HepG2 (cell line): ENCODE measurements around the gene MAPK11. TPM values are rescaled to one million over a fixed set of nuclear protein-coding genes. Genes with fewer than 3 reads are reported as not detected.

Source experiments
- BRCA1 ChIP-seq: sonication (generic); formaldehyde crosslinking; IDR thresholded peaks from 2 replicates; pipeline ENCODE4 v1.4.0; 2020; ENCODE audit warnings: missing genetic modification reagents
- EHMT2 ChIP-seq: fragments of 200-600 bp; sonication (generic); IDR thresholded peaks from 2 replicates; pipeline ENCODE4 v1.7.0; 2017; ENCODE audit warnings: antibody characterized with exemption, low read depth, low read length, borderline replicate concordance
- ELF1 ChIP-seq: sonication (generic); formaldehyde crosslinking; IDR thresholded peaks from 2 replicates; pipeline ENCODE4 v1.4.0; 2020; ENCODE audit warnings: missing genetic modification reagents
- ETV6 ChIP-seq: sonication (generic); formaldehyde crosslinking; conservative IDR thresholded peaks from 2 replicates; pipeline ENCODE4 v1.4.0; 2020; ENCODE audit warnings: missing genetic modification reagents
- FOSL2 ChIP-seq: sonication (generic); formaldehyde crosslinking; IDR thresholded peaks from 2 replicates; pipeline ENCODE4 v1.4.0; 2020; ENCODE audit warnings: missing genetic modification reagents
- GATA4 ChIP-seq: sonication (generic); IDR thresholded peaks from 2 replicates; pipeline ENCODE4 v1.6.1; 2016; ENCODE audit warnings: antibody characterized with exemption, low read depth, borderline replicate concordance
- KLF15 ChIP-seq: sonication (generic); formaldehyde crosslinking; IDR thresholded peaks from 2 replicates; pipeline ENCODE4 v1.8.1; 2023; ENCODE audit warnings: borderline replicate concordance, mild to moderate bottlenecking, inconsistent platforms, missing genetic modification reagents, mixed read lengths
- MED8 ChIP-seq: sonication (generic); formaldehyde crosslinking; IDR thresholded peaks from 2 replicates; pipeline ENCODE4 v1.8.1; 2023; ENCODE audit warnings: mild to moderate bottlenecking, missing genetic modification reagents; ENCODE audit not compliant: insufficient replicate concordance
- PREB ChIP-seq: sonication (generic); formaldehyde crosslinking; IDR thresholded peaks from 2 replicates; pipeline ENCODE4 v1.4.0; 2020; ENCODE audit warnings: missing genetic modification reagents
- SMARCE1 ChIP-seq: fragments of 450-650 bp; IDR thresholded peaks from 2 replicates; pipeline ENCODE4 v1.6.1; 2017; ENCODE audit warnings: borderline replicate concordance
- TOPORS ChIP-seq: sonication (generic); formaldehyde crosslinking; IDR thresholded peaks from 2 replicates; pipeline ENCODE4 v1.8.0; 2023; ENCODE audit warnings: mild to moderate bottlenecking, missing genetic modification reagents
- U2AF1 ChIP-seq: fragments of 200-400 bp; formaldehyde crosslinking; optimal IDR thresholded peaks from 2 replicates; pipeline ENCODE3; 2017; ENCODE audit warnings: mild to moderate bottlenecking, low read depth, low read length
- ZBTB2 ChIP-seq: sonication (generic); formaldehyde crosslinking; IDR thresholded peaks from 2 replicates; pipeline ENCODE4 v1.8.0; 2022; ENCODE audit warnings: low read depth, missing genetic modification reagents
- ZKSCAN8 ChIP-seq: IDR thresholded peaks from 2 replicates; pipeline ENCODE4 v1.6.1; 2016; ENCODE audit warnings: borderline replicate concordance, missing genetic modification reagents, missing compliant biosample characterization
- ZNF124 ChIP-seq: sonication (generic); formaldehyde crosslinking; IDR thresholded peaks from 2 replicates; pipeline ENCODE4 v1.4.0; 2020; ENCODE audit warnings: missing genetic modification reagents
- ZNF577 ChIP-seq: sonication (generic); formaldehyde crosslinking; IDR thresholded peaks from 2 replicates; pipeline ENCODE4 v1.4.0; 2020; ENCODE audit warnings: mild to moderate bottlenecking, low read depth, missing genetic modification reagents, borderline replicate concordance
- ZNF850 ChIP-seq: sonication (generic); formaldehyde crosslinking; conservative IDR thresholded peaks from 2 replicates; pipeline ENCODE4 v1.9.0; 2021; ENCODE audit warnings: mild to moderate bottlenecking, missing genetic modification reagents
- polyA plus RNA-seq, 8 experiments: library from polyadenylated mRNA; depleted of rRNA in 3 of 8; stranded (reverse) in 7 of 8; unstranded in 1 of 8; fragments of >200 nt; fragmentation: Illumina TruSeq in 4 of 8; extraction: Trizol in 4 of 8; gene quantifications; 2 replicates each; pipeline versions ENCODE4 v1.2.1 to v1.2.3, GENCODE V29; 2011 to 2016; ENCODE audit warnings: low read depth in 4 of 8, missing spikeins in 1 of 8, mixed read lengths in 1 of 8; ENCODE audit not compliant: insufficient read depth in 1 of 8
- total RNA-seq, 5 experiments: library from RNA; depleted of rRNA; stranded (reverse); fragments of >200 nt; fragmentation: Illumina TruSeq; extraction: Trizol; gene quantifications; 2 replicates each; pipeline ENCODE4 v1.2.3, GENCODE V29; 2016; ENCODE audit warnings: low read depth in 1 of 5
- TF ChIP-seq, protein P1 (sequence below), 2 experiments: sonication (generic) in 1 of 2; formaldehyde crosslinking in 1 of 2; IDR thresholded peaks; 2 replicates each; pipeline versions ENCODE4 v1.4.0 to v1.6.1; 2016 to 2020; ENCODE audit warnings: borderline replicate concordance in 1 of 2, low read depth in 1 of 2, mild to moderate bottlenecking in 1 of 2, missing genetic modification reagents in 1 of 2
- TF ChIP-seq, protein P2 (sequence below): sonication (generic); formaldehyde crosslinking; IDR thresholded peaks from 2 replicates; pipeline ENCODE4 v1.4.0; 2020; ENCODE audit warnings: mild to moderate bottlenecking, missing genetic modification reagents
- TF ChIP-seq, protein P3 (sequence below): sonication (generic); formaldehyde crosslinking; conservative IDR thresholded peaks from 2 replicates; pipeline ENCODE4 v1.4.0; 2020; ENCODE audit warnings: missing genetic modification reagents

The MAPK11 gene
- total and polyA plus RNA-seq, 2 of the 13 experiments (the other 11 are each of a cell fraction or from before 2014, with no cell fraction given): 0.15 to 0.17 TPM

DNA sequence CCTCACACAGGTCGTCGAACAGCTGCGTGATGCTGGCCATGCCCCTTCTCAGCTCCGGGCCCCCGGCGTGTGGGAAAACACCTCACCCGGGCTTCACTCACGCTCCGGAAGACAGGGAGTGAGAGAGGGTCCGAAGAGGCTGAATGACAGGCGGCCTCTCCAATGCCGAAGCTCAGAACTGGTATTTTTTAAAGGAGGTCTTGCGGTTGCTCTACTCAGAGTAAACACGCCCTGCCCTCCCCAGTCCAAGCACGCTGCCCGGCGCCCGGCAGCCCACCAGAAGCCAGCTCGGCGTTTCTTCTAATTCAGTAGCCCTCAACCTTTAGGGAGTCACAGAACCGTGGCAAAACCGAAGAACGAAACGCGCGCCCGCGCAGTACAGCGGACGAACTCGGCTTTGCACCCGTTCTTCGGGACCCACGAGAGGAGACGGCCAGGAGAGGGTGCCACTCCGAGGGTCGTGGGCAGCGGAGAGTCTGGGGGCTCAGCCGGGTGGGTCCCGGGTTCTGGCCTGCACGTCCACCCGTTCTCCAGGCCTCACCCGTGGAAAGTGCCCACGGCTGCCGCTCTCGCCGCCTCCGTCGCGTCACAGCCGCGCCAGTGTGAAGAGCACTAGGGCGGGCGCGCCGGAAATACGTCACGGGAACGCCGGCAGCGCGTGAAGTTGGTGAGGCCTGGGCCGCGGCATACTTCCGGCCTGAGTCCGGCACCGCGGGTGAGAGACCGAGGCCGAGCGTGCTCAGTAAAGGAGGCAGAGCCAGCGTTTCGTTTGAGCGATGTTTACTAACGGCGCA lies 25.6 kb downstream of the MAPK11 start, which contains the start of gene TUBGCP6 (continued):
- TF ChIP-seq ZNF850: no peak
- TF ChIP-seq ZNF124 (CRISPR knock-in tag): 0 out of 2 replicates have a peak, but pooled peaks have one; percentile 71
- peak; percentile 93 for TF ChIP-seq ELF1 (CRISPR knock-in tag)
- peak; percentile 86; the same call in 1 of the 2 replicates for TF ChIP-seq ZKSCAN8 (CRISPR knock-in tag)
- TF ChIP-seq U2AF1: no peak
- peak; percentile 57 for TF ChIP-seq MED8 (CRISPR knock-in tag)
- TF ChIP-seq SMARCE1: no peak
- TF ChIP-seq GATA4: no peak; the same call in 1 of the 2 replicates
- no peak for TF ChIP-seq PREB
- TF ChIP-seq EHMT2: no peak
- TF ChIP-seq, protein P1, sequence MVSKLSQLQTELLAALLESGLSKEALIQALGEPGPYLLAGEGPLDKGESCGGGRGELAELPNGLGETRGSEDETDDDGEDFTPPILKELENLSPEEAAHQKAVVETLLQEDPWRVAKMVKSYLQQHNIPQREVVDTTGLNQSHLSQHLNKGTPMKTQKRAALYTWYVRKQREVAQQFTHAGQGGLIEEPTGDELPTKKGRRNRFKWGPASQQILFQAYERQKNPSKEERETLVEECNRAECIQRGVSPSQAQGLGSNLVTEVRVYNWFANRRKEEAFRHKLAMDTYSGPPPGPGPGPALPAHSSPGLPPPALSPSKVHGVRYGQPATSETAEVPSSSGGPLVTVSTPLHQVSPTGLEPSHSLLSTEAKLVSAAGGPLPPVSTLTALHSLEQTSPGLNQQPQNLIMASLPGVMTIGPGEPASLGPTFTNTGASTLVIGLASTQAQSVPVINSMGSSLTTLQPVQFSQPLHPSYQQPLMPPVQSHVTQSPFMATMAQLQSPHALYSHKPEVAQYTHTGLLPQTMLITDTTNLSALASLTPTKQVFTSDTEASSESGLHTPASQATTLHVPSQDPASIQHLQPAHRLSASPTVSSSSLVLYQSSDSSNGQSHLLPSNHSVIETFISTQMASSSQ (IDR thresholded peaks at IDR 0.05; ENCODE audit: low read depth): no peak
- TF ChIP-seq, protein P1 (CRISPR knock-in tag; IDR thresholded peaks at IDR 0.05; ENCODE audit: borderline replicate concordance): peak; percentile 72; the same call in 1 of the 2 replicates
- peak; percentile 69 for TF ChIP-seq ZBTB2 (CRISPR knock-in tag)
- TF ChIP-seq KLF15 (CRISPR knock-in tag): no peak
- TF ChIP-seq, protein P2, sequence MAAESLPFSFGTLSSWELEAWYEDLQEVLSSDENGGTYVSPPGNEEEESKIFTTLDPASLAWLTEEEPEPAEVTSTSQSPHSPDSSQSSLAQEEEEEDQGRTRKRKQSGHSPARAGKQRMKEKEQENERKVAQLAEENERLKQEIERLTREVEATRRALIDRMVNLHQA (CRISPR knock-in tag): no peak
- TF ChIP-seq TOPORS (CRISPR knock-in tag): peak; percentile 43; the same call in 1 of the 2 replicates
- peak; percentile 73; the same call in 1 of the 2 replicates for TF ChIP-seq BRCA1 (CRISPR knock-in tag)
- TF ChIP-seq ZNF577 (CRISPR knock-in tag): no peak
- TF ChIP-seq ETV6 (CRISPR knock-in tag): peak; percentile 78
- no peak; the same call in 1 of the 2 replicates for TF ChIP-seq FOSL2 (CRISPR knock-in tag)
- TF ChIP-seq, protein P3, sequence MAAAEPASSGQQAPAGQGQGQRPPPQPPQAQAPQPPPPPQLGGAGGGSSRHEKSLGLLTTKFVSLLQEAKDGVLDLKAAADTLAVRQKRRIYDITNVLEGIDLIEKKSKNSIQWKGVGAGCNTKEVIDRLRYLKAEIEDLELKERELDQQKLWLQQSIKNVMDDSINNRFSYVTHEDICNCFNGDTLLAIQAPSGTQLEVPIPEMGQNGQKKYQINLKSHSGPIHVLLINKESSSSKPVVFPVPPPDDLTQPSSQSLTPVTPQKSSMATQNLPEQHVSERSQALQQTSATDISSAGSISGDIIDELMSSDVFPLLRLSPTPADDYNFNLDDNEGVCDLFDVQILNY (CRISPR knock-in tag): no peak
